NCI-H2029 treated with DMSO at 0.1 percent for 48 hours (cell line): ENCODE measurements around the gene DCAF5.

Experiments used
- DNase-seq: peaks from one replicate; lab custom pipeline; 2025; lab: John Stamatoyannopoulos, UW

The DCAF5 gene

GRCh38 chr14:69005432-69006148 is 147.3 kb downstream of the DCAF5 start:
- DNase-seq = no peak

GRCh38 chr14:69004731-69005431 is 148.0 kb downstream of the DCAF5 start:
- DNase-seq = no peak

GRCh38 chr14:69003626-69004025 is 149.3 kb downstream of the DCAF5 start:
- no peak for DNase-seq

GRCh38 chr14:69002069-69002468 is 150.8 kb downstream of the DCAF5 start:
- DNase-seq = no peak

GRCh38 chr14:69001375-69001774 is 151.5 kb downstream of the DCAF5 start:
- no peak for DNase-seq
